Endothelial cell of umbilical vein (primary cell): Measurements from ENCODE around the gene INPP5K. TPM values are rescaled to one million over a fixed set of nuclear protein-coding genes. Genes with fewer than 3 reads are reported as not detected.

Experiments used
- BruUV-seq: library from RNA; stranded (reverse); fragments of 400-500 nt; replicated peaks from 2 replicates; lab custom pipeline; 2021; lab: Mats Ljungman, UMichigan
- CTCF ChIA-PET: fragments of 300-600, 350-600 bp; sonication (Branson Sonifier 250); formaldehyde crosslinking; loops from one replicate; lab custom pipeline; 2021; ENCODE audit warnings: antibody characterized with exemption, inconsistent platforms; lab: Charles Lee
- POLR2A ChIA-PET: fragments of 300-600, 350-600 bp; sonication (Branson Sonifier 250); formaldehyde crosslinking; loops from one replicate; lab custom pipeline; 2021; ENCODE audit warnings: antibody characterized with exemption, inconsistent platforms; lab: Charles Lee
- DNase-seq: peaks from one replicate; pipeline ENCODE4 v3.0.0-alpha.2; 2011; ENCODE audit warnings: low read depth, low spot score
- FAIRE-seq: peaks from 2 replicates; lab custom pipeline; 2011; peaks lifted over from hg19 to GRCh38; lab: Jason Lieb, UNC
- H2AFZ ChIP-seq: 2 replicates; pipeline ENCODE4 v1.6.0; 2012; ENCODE audit warnings: low read depth, low read length, control low read depth, inconsistent platforms
- H3K27ac ChIP-seq: 2 replicates; pipeline ENCODE4 v1.5.1; 2011; ENCODE audit warnings: low read depth, mild to moderate bottlenecking, control low read depth, low read length, moderate library complexity; ENCODE audit not compliant: insufficient read depth
- H3K27me3 ChIP-seq, 2 experiments: 2 replicates each; pipeline versions ENCODE4 v1.6.0 to v1.6.1; 2011; ENCODE audit warnings: low read length in 2 of 2, mixed read lengths in 1 of 2; ENCODE audit not compliant: control insufficient read depth in 2 of 2, insufficient read depth in 2 of 2
- H3K36me3 ChIP-seq, 2 experiments: 2 replicates in 1 of 2; 3 replicates in 1 of 2; pipeline ENCODE4 v1.5.1; 2011; ENCODE audit warnings: low read length in 2 of 2, mild to moderate bottlenecking in 1 of 2, moderate library complexity in 1 of 2; ENCODE audit not compliant: control insufficient read depth in 2 of 2, insufficient read depth in 2 of 2; ENCODE audit errors: extremely low read depth in 1 of 2
- H3K4me1 ChIP-seq: 3 replicates; pipeline ENCODE4 v1.5.1; 2011; ENCODE audit warnings: mild to moderate bottlenecking, low read length; ENCODE audit not compliant: control insufficient read depth, insufficient read depth; ENCODE audit errors: extremely low read depth
- H3K4me2 ChIP-seq: 2 replicates; pipeline ENCODE4 v1.6.1; 2011; ENCODE audit warnings: low read length, control low read depth, mixed read lengths; ENCODE audit not compliant: insufficient read depth
- H3K4me3 ChIP-seq, 3 experiments: fragments of 200-600 bp in 1 of 3; sonication (generic), shearing (Covaris generic) in 1 of 3; replicated peaks in 1 of 3; 2 replicates each; pipeline ENCODE4 v1.5.1; 2011 to 2016; ENCODE audit warnings: control low read depth in 3 of 3, low read length in 3 of 3, mild to moderate bottlenecking in 2 of 3, inconsistent platforms in 1 of 3, low read depth in 1 of 3, moderate library complexity in 1 of 3; ENCODE audit not compliant: insufficient read depth in 1 of 3
- H3K79me2 ChIP-seq: 2 replicates; pipeline ENCODE4 v1.6.0; 2012; ENCODE audit warnings: low read length, inconsistent platforms; ENCODE audit not compliant: control insufficient read depth, insufficient read depth
- H3K9ac ChIP-seq: replicated peaks from 2 replicates; pipeline ENCODE3; 2011; ENCODE audit warnings: low read length, control low read depth; ENCODE audit not compliant: insufficient read depth; ENCODE audit errors: extremely low read depth
- H3K9me1 ChIP-seq: replicated peaks from 3 replicates; pipeline ENCODE4 v1.6.0; 2011; ENCODE audit warnings: mild to moderate bottlenecking, low read length; ENCODE audit not compliant: control insufficient read depth, insufficient read depth; ENCODE audit errors: extremely low read depth
- H3K9me3 ChIP-seq: replicated peaks from 2 replicates; pipeline ENCODE4 v1.5.1; 2012; ENCODE audit warnings: low read length, inconsistent platforms; ENCODE audit not compliant: control insufficient read depth, insufficient read depth
- H4K20me1 ChIP-seq: replicated peaks from 2 replicates; pipeline ENCODE3; 2011; ENCODE audit warnings: mild to moderate bottlenecking, low read length; ENCODE audit not compliant: control insufficient read depth, insufficient read depth; ENCODE audit errors: extremely low read depth
- FOS ChIP-seq: IDR thresholded peaks from 2 replicates; pipeline ENCODE4 v1.6.1; 2011; ENCODE audit warnings: mild to moderate bottlenecking, low read length, moderate library complexity, borderline replicate concordance; ENCODE audit not compliant: insufficient read depth
- GATA2 ChIP-seq: IDR thresholded peaks from 2 replicates; pipeline ENCODE4 v1.7.0; 2011; ENCODE audit warnings: low read depth, mild to moderate bottlenecking, moderate library complexity, mixed read lengths, low read length; ENCODE audit not compliant: insufficient read length, insufficient read depth
- JUN ChIP-seq: IDR thresholded peaks from 2 replicates; pipeline ENCODE4 v1.6.1; 2011; ENCODE audit warnings: borderline replicate concordance, low read depth; ENCODE audit not compliant: insufficient read length, insufficient read depth
- MYC ChIP-seq: IDR thresholded peaks from one replicate; pipeline ENCODE4 v1.6.1; 2011; ENCODE audit warnings: mild to moderate bottlenecking, low read depth, low read length
- POLR2A ChIP-seq: IDR thresholded peaks from 2 replicates; pipeline ENCODE4 v1.6.1; 2012; ENCODE audit warnings: low read depth, mild to moderate bottlenecking, control low read depth, low read length
- POLR2AphosphoS5 ChIP-seq: IDR thresholded peaks from 2 replicates; pipeline ENCODE4 v1.6.1; 2012; ENCODE audit warnings: low read depth, mild to moderate bottlenecking, control low read depth, low read length, moderate library complexity; ENCODE audit not compliant: insufficient read depth
- dilution Hi-C: fragments of 300-500 bp; cut with MboI; formaldehyde crosslinking; loops from one replicate; pipeline ENCODE4 v1.15.0; 2019; ENCODE audit warnings: low sequenced_read_pairs; ENCODE audit not compliant: extremely low pct_ligation_motif_present
- intact Hi-C: fragments of 100-400 bp; cut with micrococcal nuclease; formaldehyde crosslinking; loops from one replicate; pipeline ENCODE4 v1.10.0; 2022
- polyA plus RNA-seq, 4 experiments: library from polyadenylated mRNA; depleted of rRNA in 3 of 4; stranded (reverse) in 3 of 4; unstranded in 1 of 4; fragments of >200 nt; gene quantifications; 2 replicates each; pipeline versions ENCODE4 v1.2.1 to v1.2.3, GENCODE V29; 2011 to 2012; ENCODE audit warnings: missing spikeins in 1 of 4
- total RNA-seq: library from RNA; stranded (reverse); gene quantifications from 2 replicates; pipeline ENCODE4 v1.2.3, GENCODE V29; 2021

INPP5K gene
- total and polyA plus RNA-seq, 2 donors (not counting 3 experiments of a cell fraction or from before 2014, with no cell fraction given), result 44.2 to 54.1 TPM

DNA sequence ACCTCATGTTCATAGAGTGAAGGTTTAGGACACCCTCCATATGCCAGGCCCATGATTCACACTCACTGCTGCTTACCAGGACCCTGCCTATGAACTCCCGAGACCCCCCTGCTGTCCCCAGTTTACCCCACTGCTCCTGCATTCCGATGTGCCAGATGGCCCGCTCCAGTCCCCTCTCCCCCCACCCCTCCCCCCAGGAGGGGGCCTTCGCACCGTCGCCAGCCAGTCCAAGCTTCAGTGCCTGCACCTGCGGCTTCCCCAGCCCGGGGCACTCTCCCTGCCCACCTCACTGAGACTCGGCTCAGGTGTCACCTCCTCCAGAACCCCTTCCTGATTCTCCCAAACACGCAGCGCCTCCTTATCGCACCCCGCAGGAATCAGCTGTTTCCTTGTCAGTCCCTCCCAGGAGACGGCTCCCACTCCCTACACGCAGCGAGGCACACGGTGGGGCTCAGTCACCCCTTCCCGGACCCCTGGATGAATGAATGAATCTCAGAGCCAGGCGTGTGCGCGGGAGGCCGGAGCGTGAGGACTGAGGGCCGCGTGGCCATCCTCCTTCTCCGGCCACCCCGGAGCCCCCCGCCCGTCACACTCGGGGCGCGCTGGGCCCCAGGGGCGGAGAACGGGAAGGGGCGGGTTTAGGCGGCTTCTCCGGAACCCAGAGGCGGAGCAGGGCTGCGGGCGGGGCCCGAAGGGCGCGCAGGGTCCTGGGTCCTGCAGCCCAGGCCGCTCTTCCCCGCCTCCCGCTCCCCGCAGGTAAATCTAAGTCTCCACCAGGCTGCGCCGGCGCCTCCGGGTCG, 25.6 kb downstream of the INPP5K start:
- H3K4me3 ChIP-seq, result peak overlapping the region; percentile 1 to 54 (median 12)
- ChIA-PET CTCF (interaction anchor here (0.9 to 4.6 kb wide), 2 partner anchors 21 to 25 kb away, joined by 3 to 36 read pairs; partner anchors contain the start of gene INPP5K), POLR2A (interaction anchor here (0.8 kb wide), 1 partner anchor 26 kb away, joined by 3 read pairs; the partner anchor contains the start of gene INPP5K)
- FAIRE-seq (peak; percentile 70), DNase-seq (peak; percentile 59)
- dilution Hi-C loops (no loop called here), intact Hi-C loops (no loop called here)
- peaks cover 1 to 2% of the 10 kb centered on the region in 2 experiments for H3K36me3 ChIP-seq
- H4K20me1 ChIP-seq, result no peaks in the 10 kb centered on the region
- no peaks in the 10 kb centered on the region for H3K9me1 ChIP-seq
- H3K9me3 ChIP-seq, result no peaks in the 10 kb centered on the region
- no TSS peak for BruUV-seq
- peak overlapping the region; percentile 27 for H3K9ac ChIP-seq
- H3K4me2 ChIP-seq, result peak overlapping the region; percentile 20
- no peak overlapping the region for H2AFZ ChIP-seq
- peak overlapping the region; percentile 4 for H3K27ac ChIP-seq
- H3K4me1 ChIP-seq, result peaks cover 42% of the 10 kb centered on the region
- no peak for TF ChIP-seq MYC
- peak; percentile 42 for TF ChIP-seq GATA2
- no peak for TF ChIP-seq POLR2AphosphoS5
- peak; percentile 51 for TF ChIP-seq POLR2A
- H3K79me2 ChIP-seq, result peaks cover 29% of the 10 kb centered on the region
- H3K27me3 ChIP-seq, result no peaks in the 10 kb centered on the region

- Histone ChIP-seq H3K9ac (peak overlapping the region; percentile 16), H3K27me3 (no peaks in the 10 kb centered on the region), H3K4me2 (peak overlapping the region; percentile 15), H3K9me1 (no peaks in the 10 kb centered on the region), H2AFZ (no peak overlapping the region), H4K20me1 (no peaks in the 10 kb centered on the region), H3K79me2 (peaks cover 40% of the 10 kb centered on the region), H3K4me1 (peaks cover 43% of the 10 kb centered on the region), H3K27ac (peak overlapping the region; percentile 61), H3K9me3 (no peaks in the 10 kb centered on the region), H3K4me3 (no peak overlapping the region), H3K36me3 (no peaks in the 10 kb centered on the region)
- CTCF ChIA-PET, result interaction anchor here (2.4 to 4.6 kb wide), 3 partner anchors 23 to 123 kb away, joined by 5 to 36 read pairs (median 23); partner anchors contain the start of gene INPP5K
- TF ChIP-seq MYC (no peak), JUN (no peak), FOS (no peak), POLR2A (no peak)
- FAIRE-seq (no peak), DNase-seq (no peak)
- POLR2A ChIA-PET, result interaction anchor here (0.7 kb wide), 1 partner anchor 160 kb away, joined by 4 read pairs; no protein-coding TSS in a partner anchor
- dilution Hi-C loops (no loop called here), intact Hi-C loops (loop anchor here (1.0 kb wide), 1 partner anchor 33 kb away; the partner anchor contains the start of gene CRK)
- no TSS peak for BruUV-seq
Measured at GRCh38 chr17:1488826-1489270, 27.6 kb downstream of the INPP5K start.
